Gastroesophageal sphincter (tissue), 4 donors: ENCODE results near the gene SEL1L2. TPM values are rescaled to one million over a fixed set of nuclear protein-coding genes. Genes with fewer than 3 reads are reported as not detected.
"Not testable (repeated sequence)": the region's sequence is repeated elsewhere in the genome, so short reads cannot be mapped to it uniquely, and the experiment has no call there.

Experiments
- ATAC-seq: fragments of 150-250 bp; one replicate; pipeline ENCODE4 v1.9.1; 2016; ENCODE audit warnings: mild to moderate bottlenecking, moderate library complexity
- H3K27ac ChIP-seq, 4 donors: fragments of 200-600 bp; sonication (generic) in 3 of 4; 1 replicate in 3 of 4; 2 replicates in 1 of 4; pipeline ENCODE4 v1.5.1; 2016 to 2019
- H3K27me3 ChIP-seq: fragments of 200-600 bp; sonication (generic); one replicate; pipeline ENCODE4 v1.5.1; 2019
- H3K36me3 ChIP-seq, 2 donors: fragments of 200-600 bp; sonication (generic); one replicate each; pipeline ENCODE4 v1.5.1; 2019; ENCODE audit warnings: control low read depth in 1 of 2
- H3K4me1 ChIP-seq, 3 donors: fragments of 200-600 bp; sonication (generic); 1 replicate in 2 of 3; 2 replicates in 1 of 3; pipeline ENCODE4 v1.5.1; 2016 to 2019; ENCODE audit warnings: control low read depth in 2 of 3
- H3K4me3 ChIP-seq, 2 donors: fragments of 200-600 bp; sonication (generic); one replicate each; pipeline ENCODE4 v1.5.1; 2019; ENCODE audit warnings: mild to moderate bottlenecking in 1 of 2, moderate library complexity in 1 of 2
- H3K9me3 ChIP-seq, 3 donors: fragments of 200-600 bp; sonication (generic); one replicate each; pipeline ENCODE4 v1.5.1; 2017 to 2019; ENCODE audit warnings: control low read depth in 2 of 3
- CTCF ChIP-seq, 4 experiments: fragments of 200-600 bp in 2 of 4; fragments of 450-650 bp in 2 of 4; sonication (generic) in 1 of 4; IDR thresholded peaks; one replicate each; pipeline ENCODE4 v1.5.1; 2017 to 2019; ENCODE audit warnings: antibody characterized with exemption in 4 of 4, mild to moderate bottlenecking in 2 of 4, moderate library complexity in 2 of 4
- EP300 ChIP-seq: sonication (generic); formaldehyde crosslinking; IDR thresholded peaks from one replicate; pipeline ENCODE4 v1.6.1; 2017; ENCODE audit warnings: antibody characterized with exemption, mild to moderate bottlenecking
- POLR2A ChIP-seq, 2 donors: fragments of 450-650 bp; IDR thresholded peaks; one replicate each; pipeline ENCODE4 v1.6.1; 2017; ENCODE audit warnings: antibody characterized with exemption in 2 of 2, mild to moderate bottlenecking in 2 of 2, moderate library complexity in 1 of 2
- POLR2AphosphoS5 ChIP-seq: sonication (generic); formaldehyde crosslinking; IDR thresholded peaks from one replicate; pipeline ENCODE4 v1.6.1; 2017; ENCODE audit warnings: antibody characterized with exemption
- WGBS, 2 donors: methylation state at CpG; one replicate each; pipeline ENCODE4 v1.1.5; 2018; ENCODE audit warnings: low coverage in 1 of 2; 5-methylcytosine and 5-hydroxymethylcytosine counted together
- total RNA-seq, 4 donors: library from RNA; depleted of rRNA; stranded (reverse); fragments of >200 nt; gene quantifications; one replicate each; pipeline ENCODE4 v1.1.0, GENCODE V29; 2016

Gene SEL1L2
- total RNA-seq, 4 donors from 2014 or later, result not detected

DNA sequence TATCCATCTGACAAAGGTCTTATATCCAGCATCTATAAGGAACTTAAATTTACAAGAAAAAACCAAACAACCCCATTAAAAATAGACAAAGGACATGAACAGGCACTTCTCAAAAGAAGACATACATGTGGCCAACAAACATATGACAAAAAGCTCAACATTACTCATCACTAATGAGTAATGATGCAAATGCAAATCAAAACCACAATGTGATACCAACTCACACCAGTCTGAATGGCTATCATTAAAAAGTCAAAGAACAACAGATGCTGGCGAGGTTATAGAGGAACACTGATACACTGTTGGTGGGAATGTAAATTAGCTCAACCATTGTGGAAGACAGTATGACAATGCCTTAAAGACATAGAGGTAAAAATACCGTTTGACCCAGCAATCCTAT, 18.8 kb upstream of the SEL1L2 start:
- no peak overlapping the region for H3K4me3 ChIP-seq
- no peaks in the 10 kb centered on the region for H3K4me1 ChIP-seq
- WGBS, 2 donors, result 75 to 84% methylated on average over 2 of the region's 2 CpGs
- TF ChIP-seq POLR2A (IDR thresholded peaks at IDR 0.05), result no peak
- no peak for TF ChIP-seq EP300
- no peak for TF ChIP-seq CTCF (IDR thresholded peaks at IDR 0.05)
- TF ChIP-seq POLR2AphosphoS5, result no peak
- no peaks in the 10 kb centered on the region for H3K27me3 ChIP-seq
- no peak overlapping the region for H3K27ac ChIP-seq
- H3K9me3 ChIP-seq, result peaks cover 0 to 17% (median 0%) of the 10 kb centered on the region in 3 donors
- no peak for ATAC-seq
- peaks cover 0 to 3% of the 10 kb centered on the region in 2 donors for H3K36me3 ChIP-seq

DNA sequence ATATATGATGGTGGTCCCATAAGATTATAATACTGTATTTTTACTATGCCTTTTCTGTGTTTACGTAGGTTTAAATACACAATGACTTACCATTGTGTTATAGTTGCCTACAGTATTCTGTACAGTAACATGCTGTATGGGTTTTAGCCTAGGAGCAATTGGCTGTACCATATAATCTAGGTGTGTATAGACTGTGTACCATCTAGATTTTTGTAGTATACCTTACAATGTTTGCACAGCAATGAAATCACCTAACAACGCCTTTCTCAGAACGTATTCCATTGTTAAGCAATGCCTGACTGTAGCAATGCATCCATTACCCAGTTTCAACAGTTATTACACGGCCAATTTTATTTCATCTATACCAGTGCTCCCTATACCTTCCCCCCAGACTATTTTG, 15.6 kb upstream of the SEL1L2 start:
- TF ChIP-seq EP300, result no peak
- no peak for TF ChIP-seq POLR2AphosphoS5
- peaks cover 0 to 3% of the 10 kb centered on the region in 2 donors for H3K36me3 ChIP-seq
- no peaks in the 10 kb centered on the region for H3K4me1 ChIP-seq
- no peaks in the 10 kb centered on the region for H3K27me3 ChIP-seq
- ATAC-seq, result no peak
- no peak overlapping the region for H3K27ac ChIP-seq
- WGBS, 2 donors, result 90 to 97% methylated on average over 4 of the region's 4 CpGs
- peaks cover 0 to under 1% (median 0%) of the 10 kb centered on the region in 3 donors for H3K9me3 ChIP-seq
- H3K4me3 ChIP-seq, result no peak overlapping the region

DNA sequence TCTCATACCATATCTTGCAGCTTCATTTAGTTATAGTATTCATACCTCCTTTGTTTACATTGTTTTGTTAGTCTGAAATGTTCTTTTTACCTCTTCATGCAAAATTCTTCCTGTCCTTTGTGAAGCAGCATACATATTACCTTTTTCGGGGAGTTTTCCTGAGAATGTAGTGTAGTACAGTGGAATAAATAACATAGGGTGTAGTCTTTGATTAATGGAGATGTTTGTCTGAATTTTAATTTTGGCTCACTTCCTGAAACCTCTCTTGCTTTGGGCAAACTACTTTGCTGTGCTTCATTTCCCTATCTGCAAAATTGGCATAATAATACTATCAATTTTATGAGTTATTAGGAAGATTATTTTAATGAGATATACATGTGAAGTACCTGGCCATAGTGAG, 10.5 kb upstream of the SEL1L2 start:
- Histone ChIP-seq H3K27me3 (no peaks in the 10 kb centered on the region), H3K36me3 (peaks cover 0 to 3% of the 10 kb centered on the region in 2 donors), H3K4me1 (peaks cover 0 to 10% (median 0%) of the 10 kb centered on the region in 3 donors), H3K27ac (no peak overlapping the region), H3K4me3 (no peak overlapping the region), H3K9me3 (no peaks in the 10 kb centered on the region)
- 83 to 100% methylated on average over 1 of the region's 1 CpG for WGBS, 2 donors
- TF ChIP-seq POLR2A (IDR thresholded peaks at IDR 0.05) (no peak), POLR2AphosphoS5 (no peak), EP300 (no peak), CTCF (IDR thresholded peaks at IDR 0.05) (no peak)
- ATAC-seq, result no peak

DNA sequence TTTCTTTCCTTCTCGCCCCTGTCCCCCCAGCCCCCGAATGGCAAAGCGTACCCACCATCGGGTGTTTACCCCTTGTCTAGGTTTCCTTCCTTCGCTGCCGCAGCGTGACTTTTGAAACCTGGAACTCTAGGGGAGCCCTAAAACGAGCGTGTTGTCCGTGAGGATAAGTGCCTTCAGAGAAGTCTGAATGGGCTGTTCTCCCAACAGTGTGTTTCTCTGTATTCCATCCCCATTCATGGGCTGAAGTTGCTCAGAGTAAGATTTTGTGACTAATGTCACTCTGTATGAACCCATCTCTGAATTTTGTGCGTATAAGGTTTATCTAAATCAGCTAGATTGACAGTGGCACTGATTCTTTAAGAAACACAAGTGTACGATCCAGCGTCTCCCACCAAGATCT, 5.9 kb upstream of the SEL1L2 start:
- no peak for TF ChIP-seq POLR2AphosphoS5
- TF ChIP-seq POLR2A (IDR thresholded peaks at IDR 0.05), result no peak
- Histone ChIP-seq H3K27ac (peak overlapping the region in 3 of 4 donors; percentile 76 to 80 (median 76)), H3K9me3 (peaks cover 0 to 14% (median 0%) of the 10 kb centered on the region in 3 donors), H3K4me3 (peak overlapping the region; percentile 61 to 88), H3K4me1 (peaks cover 0 to 12% (median 0%) of the 10 kb centered on the region in 3 donors), H3K27me3 (no peaks in the 10 kb centered on the region), H3K36me3 (no peaks in the 10 kb centered on the region)
- ATAC-seq, result no peak
- WGBS, 2 donors, result 11 to 13% methylated on average over 8 to 9 of the region's 13 CpGs

- peak; percentile 39 for ATAC-seq
- H3K27me3 ChIP-seq, result no peaks in the 10 kb centered on the region
- no CpG with 5 or more reads among the region's 52 CpGs for WGBS, 2 donors
- peak overlapping the region in 3 of 4 donors; percentile 76 to 80 (median 76) for H3K27ac ChIP-seq
- peaks cover 0 to 14% (median 0%) of the 10 kb centered on the region in 3 donors for H3K9me3 ChIP-seq
- TF ChIP-seq CTCF (IDR thresholded peaks at IDR 0.05) (peak in 1 of 4 experiments; percentile 14), POLR2A (IDR thresholded peaks at IDR 0.05) (no peak)
- H3K36me3 ChIP-seq, result no peaks in the 10 kb centered on the region
- peak overlapping the region; percentile 61 to 88 for H3K4me3 ChIP-seq
- peaks cover 0 to 12% (median 0%) of the 10 kb centered on the region in 3 donors for H3K4me1 ChIP-seq
These were observed 5.4 kb upstream of the SEL1L2 start for GRCh38 chr20:13995841-13996240.

DNA sequence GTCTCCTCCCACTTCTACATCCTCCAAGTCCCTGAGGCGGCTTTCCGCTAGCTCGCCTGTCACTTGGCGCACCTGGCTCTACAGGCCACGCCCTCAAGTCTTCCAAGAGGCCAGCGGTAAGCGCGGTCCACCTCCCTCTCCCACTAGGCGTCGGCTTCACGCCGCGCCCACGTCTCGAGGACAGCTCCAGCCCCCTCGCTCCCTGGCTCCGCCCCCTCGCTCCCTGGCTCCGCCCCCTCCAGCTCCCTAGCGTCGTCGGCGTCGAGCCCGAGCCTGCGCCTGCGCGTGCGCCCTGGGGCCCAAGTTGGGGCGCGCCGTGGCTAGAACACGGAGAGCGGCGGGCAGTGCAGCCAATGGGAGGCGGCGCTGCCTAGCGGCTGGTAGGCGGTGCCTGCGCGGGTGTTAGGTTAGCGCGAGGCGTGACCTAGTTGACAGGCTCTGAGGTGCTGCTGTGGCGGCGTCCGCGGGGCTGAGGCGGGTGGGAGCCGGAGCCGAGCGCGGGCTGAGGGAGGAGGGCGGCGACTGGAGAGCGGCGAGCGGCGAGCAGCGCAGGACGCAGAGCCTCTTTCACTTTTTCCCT, 4.8 kb upstream of the SEL1L2 start, which contains the start of gene MACROD2:
Gene MACROD2 (plus strand): TSS at position 431 of the 580 bp plus-strand sequence.
- no peaks in the 10 kb centered on the region for H3K27me3 ChIP-seq
- TF ChIP-seq POLR2A (IDR thresholded peaks at IDR 0.05), result no peak
- TF ChIP-seq EP300, result no peak
- peak in 1 of 4 experiments; percentile 25 for TF ChIP-seq CTCF (IDR thresholded peaks at IDR 0.05)
- TF ChIP-seq POLR2AphosphoS5, result peak; percentile 61
- peaks cover 0 to 14% (median 0%) of the 10 kb centered on the region in 3 donors for H3K9me3 ChIP-seq
- H3K27ac ChIP-seq, result peak within 1 kb of the TSS in 3 of 4 donors; percentile 76 to 80 (median 76)
- H3K4me3 ChIP-seq, result peak within 1 kb of the TSS; percentile 61 to 88
- H3K36me3 ChIP-seq, result no peaks in the 10 kb centered on the region
- H3K4me1 ChIP-seq, result peaks cover 0 to 12% (median 0%) of the 10 kb centered on the region in 3 donors
- WGBS, 2 donors, result 0% methylated on average over 8 of the region's 61 CpGs; no CpG with 5 or more reads in 1 of the 2 donors
- ATAC-seq, result peak; percentile 99

GRCh38 chr20:13991955-13992354, 1.5 kb upstream of the SEL1L2 start:
- not testable (repeated sequence) for H3K4me3 ChIP-seq, ATAC-seq, H3K27ac ChIP-seq, H3K36me3 ChIP-seq, H3K27me3 ChIP-seq
- H3K9me3 ChIP-seq, result peaks cover 0 to 14% (median 0%) of the 10 kb centered on the region in 3 donors
- peaks cover 0 to 12% (median 0%) of the 10 kb centered on the region in 3 donors for H3K4me1 ChIP-seq
- 96 to 98% methylated on average over 5 of the region's 5 CpGs for WGBS, 2 donors
